Activated CD8-positive, alpha-beta T cell treated with anti-CD3 and anti-CD28 coated beads for 36 hours (primary cell): Measurements from ENCODE around the gene LRRC8D. TPM values are rescaled to one million over a fixed set of nuclear protein-coding genes. Genes with fewer than 3 reads are reported as not detected.
"Not testable (repeated sequence)": the region's sequence is repeated elsewhere in the genome, so short reads cannot be mapped to it uniquely, and the experiment has no call there.

ENCODE experiments used
- ATAC-seq: fragments of 200-7000 bp; cut with Tn5 transposase; one replicate; pipeline ENCODE4 v1.10.0; 2021; ENCODE audit warnings: mild to moderate bottlenecking, moderate library complexity
- CTCF ChIA-PET: fragments of 350-600 bp; sonication (Branson Sonifier 250); formaldehyde crosslinking; loops from one replicate; lab custom pipeline; 2021; ENCODE audit warnings: antibody characterized with exemption; lab: Charles Lee
- POLR2A ChIA-PET: fragments of 350-600 bp; sonication (Branson Sonifier 250); formaldehyde crosslinking; loops from one replicate; lab custom pipeline; 2021; ENCODE audit warnings: antibody characterized with exemption; lab: Charles Lee
- DNase-seq: peaks from one replicate; pipeline ENCODE4 v3.0.0-alpha.2; 2020
- H3K27ac Mint-ChIP-seq: one replicate; pipeline ENCODE4 v1.8.0; 2021; ENCODE audit warnings: mild to moderate bottlenecking, mixed read lengths
- H3K27me3 Mint-ChIP-seq: one replicate; pipeline ENCODE4 v1.8.0; 2021; ENCODE audit warnings: mixed read lengths
- H3K36me3 Mint-ChIP-seq: one replicate; pipeline ENCODE4 v1.8.0; 2021; ENCODE audit warnings: low read depth, mixed read lengths
- H3K4me1 Mint-ChIP-seq: one replicate; pipeline ENCODE4 v1.8.0; 2021; ENCODE audit warnings: low read depth, mixed read lengths
- H3K4me3 Mint-ChIP-seq: one replicate; pipeline ENCODE4 v1.8.0; 2021; ENCODE audit warnings: mild to moderate bottlenecking, moderate library complexity, mixed read lengths
- H3K9me3 Mint-ChIP-seq: one replicate; pipeline ENCODE4 v1.8.0; 2021; ENCODE audit warnings: mixed read lengths
- CTCF ChIP-seq: fragments of 200-600 bp; IDR thresholded peaks from one replicate; pipeline ENCODE4 v1.8.0; 2022; ENCODE audit warnings: antibody characterized with exemption, mild to moderate bottlenecking
- intact Hi-C: fragments of 100-400 bp; cut with micrococcal nuclease; formaldehyde crosslinking; loops from one replicate; pipeline ENCODE4 v1.10.0; 2022
- total RNA-seq, 2 experiments: library from RNA; stranded (reverse); gene quantifications; one replicate each; pipeline ENCODE4 v1.2.3, GENCODE V29; 2021

The LRRC8D gene
- total RNA-seq, 2 experiments from 2014 or later: 26.3 to 27.5 TPM

- H3K4me3 Mint-ChIP-seq: no peak overlapping the region
- TF ChIP-seq CTCF: no peak
- DNase-seq (no peak), ATAC-seq (peak; percentile 39)
- H3K9me3 Mint-ChIP-seq: peaks cover 1% of the 10 kb centered on the region
- ChIA-PET POLR2A (interaction anchor here (0.6 to 0.7 kb wide), 2 partner anchors 148 to 190 kb away, joined by 3 read pairs; no protein-coding TSS in a partner anchor), CTCF (interaction anchor here (1.0 to 2.1 kb wide), 6 partner anchors 11 to 196 kb away, joined by 3 to 10 read pairs (median 4); no protein-coding TSS in a partner anchor)
- H3K27ac Mint-ChIP-seq: no peak overlapping the region
- H3K36me3 Mint-ChIP-seq: no peaks in the 10 kb centered on the region
- intact Hi-C loops: no loop called here
- H3K27me3 Mint-ChIP-seq: no peaks in the 10 kb centered on the region
- no peaks in the 10 kb centered on the region for H3K4me1 Mint-ChIP-seq
Observed at GRCh38 chr1:89791064-89791726, 29.6 kb upstream of the LRRC8D start.

GRCh38 chr1:89794406-89794805 lies 26.4 kb upstream of the LRRC8D start:
- no peak overlapping the region for H3K4me3 Mint-ChIP-seq
- DNase-seq (no peak), ATAC-seq (no peak)
- intact Hi-C loops: no loop called here
- H3K9me3 Mint-ChIP-seq: peaks cover 1% of the 10 kb centered on the region
- H3K27me3 Mint-ChIP-seq: no peaks in the 10 kb centered on the region
- H3K27ac Mint-ChIP-seq: no peak overlapping the region
- H3K36me3 Mint-ChIP-seq: no peaks in the 10 kb centered on the region
- no peak for TF ChIP-seq CTCF
- H3K4me1 Mint-ChIP-seq: no peaks in the 10 kb centered on the region
- CTCF ChIA-PET: interaction anchor here (0.6 kb wide), 1 partner anchor 1354 kb away, joined by 6 read pairs; no protein-coding TSS in a partner anchor
- POLR2A ChIA-PET: interaction anchor here (0.6 kb wide), 1 partner anchor 150 kb away, joined by 3 read pairs; no protein-coding TSS in a partner anchor

GRCh38 chr1:89795571-89795970 lies 25.3 kb upstream of the LRRC8D start:
- H3K4me3 Mint-ChIP-seq, DNase-seq, intact Hi-C loops, H3K36me3 Mint-ChIP-seq, ATAC-seq, POLR2A ChIA-PET, H3K27ac Mint-ChIP-seq, H3K27me3 Mint-ChIP-seq, H3K9me3 Mint-ChIP-seq, H3K4me1 Mint-ChIP-seq: not testable (repeated sequence)
- CTCF ChIA-PET: interaction anchor here (0.7 kb wide), 1 partner anchor 9 kb away, joined by 3 read pairs; no protein-coding TSS in a partner anchor

GRCh38 chr1:89797876-89798275 lies 23.0 kb upstream of the LRRC8D start:
- H3K27ac Mint-ChIP-seq, POLR2A ChIA-PET, ATAC-seq, intact Hi-C loops, H3K4me3 Mint-ChIP-seq, H3K27me3 Mint-ChIP-seq, H3K36me3 Mint-ChIP-seq, H3K4me1 Mint-ChIP-seq, CTCF ChIA-PET, DNase-seq, H3K9me3 Mint-ChIP-seq: not testable (repeated sequence)

- peaks cover 1% of the 10 kb centered on the region for H3K9me3 Mint-ChIP-seq
- H3K27ac Mint-ChIP-seq: no peak overlapping the region
- ATAC-seq: no peak
Observed at GRCh38 chr1:89799495-89799894, 21.3 kb upstream of the LRRC8D start.

More at GRCh38 chr1:89799495-89799894, 21.3 kb upstream of the LRRC8D start:
- DNase-seq: no peak
- TF ChIP-seq CTCF: no peak
- intact Hi-C loops: no loop called here
- no peak overlapping the region for H3K4me3 Mint-ChIP-seq
- POLR2A ChIA-PET: interaction anchor here (1.1 kb wide), 1 partner anchor 9 kb away, joined by 4 read pairs; no protein-coding TSS in a partner anchor
- peaks cover 7% of the 10 kb centered on the region for H3K4me1 Mint-ChIP-seq
- H3K36me3 Mint-ChIP-seq: no peaks in the 10 kb centered on the region
- no peaks in the 10 kb centered on the region for H3K27me3 Mint-ChIP-seq
- CTCF ChIA-PET: interaction anchor here (0.8 to 1.1 kb wide), 3 partner anchors 17 to 188 kb away, joined by 3 to 4 read pairs (median 3); no protein-coding TSS in a partner anchor
